Spinal cord (tissue), 10 donors: Measurements from ENCODE around the gene DGKG. TPM values are rescaled to one million over a fixed set of nuclear protein-coding genes. Genes with fewer than 3 reads are reported as not detected.

Experiments used
- DNase-seq, 6 donors: peaks; one replicate each; pipeline versions ENCODE4 v3.0.0 to v3.0.0-alpha.2; 2013 to 2015; ENCODE audit warnings: low spot score in 6 of 6, low read depth in 4 of 6
- H3K27ac ChIP-seq: one replicate; pipeline ENCODE4 v1.5.1; 2013; ENCODE audit warnings: low read depth, low read length, control low read depth
- H3K27me3 ChIP-seq: one replicate; pipeline ENCODE4 v1.6.1; 2013; ENCODE audit warnings: low read length; ENCODE audit not compliant: control insufficient read depth, insufficient read depth
- H3K36me3 ChIP-seq: one replicate; pipeline ENCODE4 v1.6.1; 2013; ENCODE audit warnings: low read length; ENCODE audit not compliant: control insufficient read depth, insufficient read depth
- H3K4me1 ChIP-seq: one replicate; pipeline ENCODE4 v1.6.1; 2013; ENCODE audit warnings: low read length; ENCODE audit not compliant: control insufficient read depth, insufficient read depth
- H3K4me3 ChIP-seq: one replicate; pipeline ENCODE4 v1.5.1; 2013; ENCODE audit warnings: low read depth, low read length, control low read depth
- H3K9me3 ChIP-seq: one replicate; pipeline ENCODE4 v1.6.1; 2013; ENCODE audit warnings: low read length; ENCODE audit not compliant: control insufficient read depth, insufficient read depth
- WGBS: methylation state at CpG from one replicate; pipeline ENCODE4 v1.1.5; 2013; ENCODE audit warnings: missing lambda C conversion rate; ENCODE audit not compliant: insufficient coverage; 5-methylcytosine and 5-hydroxymethylcytosine counted together
- polyA plus RNA-seq, 2 donors: library from polyadenylated mRNA; unstranded; fragments of 120-200 nt; gene quantifications; one replicate each; pipeline ENCODE4 v1.2.1, GENCODE V29; 2013; ENCODE audit not compliant: insufficient read length in 2 of 2
- total RNA-seq, 2 donors: library from RNA; depleted of rRNA in 1 of 2; stranded (reverse); fragments of 120-200 nt in 1 of 2; fragments of >200 nt in 1 of 2; gene quantifications; one replicate each; pipeline versions ENCODE4 v1.2.3 to v1.2.4, GENCODE V29; 2013 to 2014
- donor health status: healthy.

Gene DGKG
- total and polyA plus RNA-seq, 4 donors: 5.6 to 20.6 (median 9.9) TPM

- Histone ChIP-seq H3K27ac (no peak overlapping the region), H3K27me3 (no peaks in the 10 kb centered on the region), H3K36me3 (peaks cover 2% of the 10 kb centered on the region), H3K4me1 (no peaks in the 10 kb centered on the region), H3K9me3 (no peaks in the 10 kb centered on the region), H3K4me3 (no peak overlapping the region)
- WGBS: 65% methylated on average over 5 of the region's 5 CpGs
- DNase-seq: no peak
Observed at GRCh38 chr3:186286114-186286513, 75.9 kb downstream of the DGKG start.

DNA sequence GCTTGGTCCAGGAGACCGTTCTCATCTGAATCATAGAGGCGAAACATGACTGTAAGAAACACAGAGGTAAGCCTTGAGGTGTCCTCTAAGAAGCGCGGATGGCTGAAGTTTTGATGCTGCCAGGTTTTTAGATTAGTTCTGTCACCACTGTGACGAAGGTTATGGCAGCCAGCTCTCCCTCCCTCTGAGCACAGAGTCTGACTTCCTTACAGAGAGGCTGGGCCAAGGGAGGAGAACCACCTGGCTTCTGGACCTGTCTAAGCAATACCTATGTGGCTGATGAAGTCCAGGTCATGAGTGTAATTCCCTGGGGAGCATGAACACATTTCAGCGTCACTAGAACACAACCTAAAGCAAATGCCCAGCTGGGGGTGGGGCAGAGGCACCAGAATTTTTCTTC, 77.4 kb downstream of the DGKG start:
- no peak overlapping the region for H3K27ac ChIP-seq
- WGBS: 95% methylated on average over 4 of the region's 6 CpGs
- no peak overlapping the region for H3K4me3 ChIP-seq
- H3K9me3 ChIP-seq: no peaks in the 10 kb centered on the region
- peaks cover 6% of the 10 kb centered on the region for H3K36me3 ChIP-seq
- no peaks in the 10 kb centered on the region for H3K4me1 ChIP-seq
- no peaks in the 10 kb centered on the region for H3K27me3 ChIP-seq
- DNase-seq: no peak

DNA sequence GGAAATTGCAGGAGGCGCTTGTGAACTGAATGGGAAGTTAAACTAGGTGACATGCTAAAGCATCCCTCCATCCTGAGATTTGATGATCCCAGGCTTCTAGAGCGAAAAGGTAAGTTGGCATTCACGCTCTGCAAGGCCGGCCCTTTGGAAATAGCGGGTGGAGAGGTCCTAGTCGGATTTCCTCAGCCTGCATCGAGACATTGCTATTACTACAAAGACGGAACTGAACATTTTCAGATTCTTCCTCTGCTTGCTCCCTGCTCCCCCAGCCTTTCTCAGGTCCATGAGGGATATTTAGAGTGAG, 77.7 kb downstream of the DGKG start:
- Histone ChIP-seq H3K36me3 (peaks cover 7% of the 10 kb centered on the region), H3K27ac (no peak overlapping the region), H3K4me1 (no peaks in the 10 kb centered on the region), H3K4me3 (no peak overlapping the region), H3K27me3 (no peaks in the 10 kb centered on the region), H3K9me3 (no peaks in the 10 kb centered on the region)
- no peak for DNase-seq
- 93% methylated on average over 6 of the region's 8 CpGs for WGBS

- Histone ChIP-seq H3K27me3 (no peaks in the 10 kb centered on the region), H3K27ac (no peak overlapping the region), H3K9me3 (no peaks in the 10 kb centered on the region), H3K4me3 (no peak overlapping the region), H3K4me1 (no peaks in the 10 kb centered on the region), H3K36me3 (peaks cover 7% of the 10 kb centered on the region)
- 94% methylated on average over 2 of the region's 6 CpGs for WGBS
- DNase-seq: no peak
Observed at GRCh38 chr3:186283651-186284348, 78.2 kb downstream of the DGKG start.

GRCh38 chr3:186283096-186283495, 78.9 kb downstream of the DGKG start:
- peaks cover 7% of the 10 kb centered on the region for H3K36me3 ChIP-seq
- H3K27ac ChIP-seq: no peak overlapping the region
- no peaks in the 10 kb centered on the region for H3K27me3 ChIP-seq
- WGBS: 88% methylated on average over 8 of the region's 8 CpGs
- H3K4me1 ChIP-seq: no peaks in the 10 kb centered on the region
- H3K9me3 ChIP-seq: no peaks in the 10 kb centered on the region
- H3K4me3 ChIP-seq: no peak overlapping the region
- DNase-seq: no peak

- H3K4me3 ChIP-seq: no peak overlapping the region
- no peak overlapping the region for H3K27ac ChIP-seq
- H3K4me1 ChIP-seq: no peaks in the 10 kb centered on the region
- no peaks in the 10 kb centered on the region for H3K27me3 ChIP-seq
- no peaks in the 10 kb centered on the region for H3K9me3 ChIP-seq
- WGBS: no CpG with 5 or more reads among the region's 2 CpGs
- DNase-seq: peak in 1 of 6 donors; percentile 37
- peaks cover 7% of the 10 kb centered on the region for H3K36me3 ChIP-seq
Observed at GRCh38 chr3:186281176-186281575, 80.9 kb downstream of the DGKG start.

DNA sequence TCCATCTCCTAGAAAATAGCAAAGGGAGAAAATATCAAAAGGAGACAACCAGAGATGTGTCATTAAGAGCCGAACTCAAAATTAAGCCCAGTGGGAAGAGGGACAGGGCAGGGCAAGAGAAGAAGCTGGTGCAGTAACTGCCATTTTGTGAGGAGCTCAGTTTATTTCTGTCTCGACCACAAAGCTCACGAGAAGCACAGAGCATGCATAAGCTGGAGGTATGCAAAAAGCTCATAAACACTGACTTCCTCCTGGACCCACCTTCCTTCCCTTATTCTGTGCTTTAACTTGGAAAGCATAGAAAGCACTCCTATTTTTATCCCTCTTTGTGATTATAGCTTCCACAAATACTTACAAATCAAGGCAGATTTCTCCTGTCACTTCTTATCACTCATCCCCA, 81.3 kb downstream of the DGKG start:
- WGBS: 92% methylated on average over 1 of the region's 3 CpGs
- no peaks in the 10 kb centered on the region for H3K9me3 ChIP-seq
- DNase-seq: no peak
- no peak overlapping the region for H3K4me3 ChIP-seq
- H3K36me3 ChIP-seq: peaks cover 7% of the 10 kb centered on the region
- no peak overlapping the region for H3K27ac ChIP-seq
- H3K27me3 ChIP-seq: no peaks in the 10 kb centered on the region
- H3K4me1 ChIP-seq: no peaks in the 10 kb centered on the region

DNA sequence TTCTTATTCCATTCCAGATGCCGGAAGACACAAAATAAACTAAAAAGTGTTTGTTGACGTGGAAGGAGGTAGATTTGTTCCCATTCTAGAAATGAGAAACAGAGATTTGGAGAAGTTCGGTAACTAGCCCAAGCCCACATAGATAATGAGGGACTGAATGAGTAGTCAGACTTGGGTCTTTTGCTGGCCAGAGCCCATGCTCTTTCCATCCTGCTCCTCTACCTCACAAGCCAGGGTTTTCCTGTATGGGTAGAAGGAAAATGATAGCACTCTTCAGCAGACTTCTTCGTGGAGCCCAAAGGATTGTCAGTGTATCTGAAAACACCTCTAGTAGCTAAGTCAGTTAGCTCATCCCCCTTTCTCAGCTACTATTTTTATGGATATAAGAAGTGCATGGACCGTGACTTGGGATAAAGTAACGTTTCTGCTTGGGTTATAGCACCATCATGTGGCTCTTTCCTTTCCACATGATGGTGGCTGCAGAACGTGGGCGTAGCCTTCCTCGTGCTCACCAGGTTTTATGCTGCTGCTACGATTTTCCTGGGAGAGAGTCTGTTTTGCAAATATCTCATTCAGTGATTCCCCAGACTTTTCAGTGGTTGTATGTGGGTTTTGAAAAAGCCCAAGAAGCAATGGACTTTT, 84.6 kb downstream of the DGKG start:
- 38% methylated on average over 4 of the region's 10 CpGs for WGBS
- Histone ChIP-seq H3K9me3 (no peaks in the 10 kb centered on the region), H3K4me3 (no peak overlapping the region), H3K36me3 (peaks cover 7% of the 10 kb centered on the region), H3K27ac (no peak overlapping the region), H3K4me1 (no peaks in the 10 kb centered on the region), H3K27me3 (no peaks in the 10 kb centered on the region)
- DNase-seq: peak in 5 of 6 donors; percentile 36 to 89 (median 46)

DNA sequence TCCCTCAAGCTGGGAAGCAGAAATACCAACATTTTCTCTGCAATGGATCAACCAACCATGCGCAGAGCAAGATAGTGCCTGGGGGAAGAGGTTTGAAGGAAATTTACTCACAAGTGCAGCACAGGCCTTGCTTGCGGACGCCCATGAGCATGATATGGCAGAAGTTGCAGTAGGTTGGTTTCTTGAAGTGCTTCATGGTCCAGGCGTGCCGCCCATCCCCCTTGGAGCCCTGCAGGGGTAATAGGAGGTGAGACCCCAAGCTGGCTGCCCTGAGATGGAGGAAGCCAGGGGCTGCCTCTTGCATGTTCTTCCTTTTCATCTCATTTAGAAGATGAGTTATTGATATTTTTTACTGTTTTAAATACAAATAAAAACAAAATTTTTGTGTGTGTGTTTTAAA, 86.6 kb downstream of the DGKG start:
- no peaks in the 10 kb centered on the region for H3K9me3 ChIP-seq
- no peak for DNase-seq
- H3K4me1 ChIP-seq: no peaks in the 10 kb centered on the region
- H3K36me3 ChIP-seq: peaks cover 7% of the 10 kb centered on the region
- no peaks in the 10 kb centered on the region for H3K27me3 ChIP-seq
- H3K27ac ChIP-seq: no peak overlapping the region
- H3K4me3 ChIP-seq: no peak overlapping the region
- 97% methylated on average over 5 of the region's 5 CpGs for WGBS

DNA sequence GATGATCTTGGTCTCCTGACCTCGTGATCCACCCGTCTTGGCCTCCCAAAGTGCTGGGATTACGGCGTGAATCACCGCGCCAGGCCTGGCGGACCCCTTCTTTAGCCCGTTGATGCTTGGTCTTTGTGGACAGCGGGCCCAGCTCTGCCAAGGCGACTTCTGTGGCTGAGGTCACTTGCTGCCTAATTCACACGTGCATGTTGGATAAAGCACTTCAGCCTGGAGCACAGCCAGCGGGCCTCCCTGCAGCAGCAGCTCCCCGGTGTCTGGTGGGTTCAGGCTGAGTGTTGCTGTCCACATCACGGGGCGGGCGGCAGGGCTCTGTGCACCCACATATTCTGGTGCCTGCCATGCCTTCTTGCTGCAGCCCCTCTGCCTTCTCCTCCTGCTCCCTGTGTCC, 88.4 kb downstream of the DGKG start:
- Histone ChIP-seq H3K27ac (no peak overlapping the region), H3K9me3 (no peaks in the 10 kb centered on the region), H3K4me1 (no peaks in the 10 kb centered on the region), H3K36me3 (peaks cover 5% of the 10 kb centered on the region), H3K4me3 (no peak overlapping the region), H3K27me3 (no peaks in the 10 kb centered on the region)
- DNase-seq: no peak
- WGBS: 75% methylated on average over 16 of the region's 16 CpGs
